Astrocyte of the spinal cord (primary cell): ENCODE results near the gene TMEM181.

ENCODE experiments used
- DNase-seq: peaks from one replicate; pipeline ENCODE4 v3.0.0; 2011; ENCODE audit warnings: low read depth, low spot score
- H3K4me3 ChIP-seq: 2 replicates; pipeline ENCODE4 v1.5.1; 2011; ENCODE audit warnings: low read depth, mild to moderate bottlenecking, low read length, moderate library complexity
- CTCF ChIP-seq: IDR thresholded peaks from 2 replicates; pipeline ENCODE4 v1.5.1; 2012; ENCODE audit warnings: low read depth, mild to moderate bottlenecking, low read length, inconsistent platforms
- in situ Hi-C: cut with HindIII; loops from 2 replicates; pipeline ENCODE4 v1.10.0; 2017; ENCODE audit warnings: low sequenced_read_pairs

TMEM181 gene

DNA sequence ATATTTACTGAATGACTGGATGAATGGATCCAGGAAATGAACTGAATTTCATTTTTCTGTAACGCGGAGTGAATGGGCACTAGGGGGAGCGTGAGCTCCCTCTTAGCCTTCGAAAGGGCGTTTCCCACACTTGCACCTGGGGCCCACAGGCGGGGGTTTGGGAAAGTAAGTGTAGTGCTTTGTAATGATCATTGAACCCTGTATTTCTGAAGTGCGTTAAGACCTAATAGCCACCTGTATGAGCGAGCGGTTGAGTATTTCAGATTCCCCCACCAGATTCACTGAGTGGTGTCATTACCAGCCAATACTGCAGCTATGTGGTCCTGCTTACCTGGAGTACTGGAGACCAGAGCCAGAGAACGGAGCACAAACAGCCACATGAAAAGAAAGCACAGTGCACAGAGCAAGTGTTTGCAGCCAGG, 100.5 kb downstream of the TMEM181 start:
- no peak for DNase-seq
- peak; percentile 64 for TF ChIP-seq CTCF
- no peak overlapping the region for H3K4me3 ChIP-seq
- in situ Hi-C loops: no loop called here

- TF ChIP-seq CTCF: no peak
- no peak overlapping the region for H3K4me3 ChIP-seq
- in situ Hi-C loops: no loop called here
- DNase-seq: no peak
Observed at GRCh38 chr6:158661156-158661685, 101.3 kb downstream of the TMEM181 start.

- TF ChIP-seq CTCF: no peak
- in situ Hi-C loops: no loop called here
- no peak overlapping the region for H3K4me3 ChIP-seq
Observed at GRCh38 chr6:158662607-158662953, 102.7 kb downstream of the TMEM181 start.

DNA sequence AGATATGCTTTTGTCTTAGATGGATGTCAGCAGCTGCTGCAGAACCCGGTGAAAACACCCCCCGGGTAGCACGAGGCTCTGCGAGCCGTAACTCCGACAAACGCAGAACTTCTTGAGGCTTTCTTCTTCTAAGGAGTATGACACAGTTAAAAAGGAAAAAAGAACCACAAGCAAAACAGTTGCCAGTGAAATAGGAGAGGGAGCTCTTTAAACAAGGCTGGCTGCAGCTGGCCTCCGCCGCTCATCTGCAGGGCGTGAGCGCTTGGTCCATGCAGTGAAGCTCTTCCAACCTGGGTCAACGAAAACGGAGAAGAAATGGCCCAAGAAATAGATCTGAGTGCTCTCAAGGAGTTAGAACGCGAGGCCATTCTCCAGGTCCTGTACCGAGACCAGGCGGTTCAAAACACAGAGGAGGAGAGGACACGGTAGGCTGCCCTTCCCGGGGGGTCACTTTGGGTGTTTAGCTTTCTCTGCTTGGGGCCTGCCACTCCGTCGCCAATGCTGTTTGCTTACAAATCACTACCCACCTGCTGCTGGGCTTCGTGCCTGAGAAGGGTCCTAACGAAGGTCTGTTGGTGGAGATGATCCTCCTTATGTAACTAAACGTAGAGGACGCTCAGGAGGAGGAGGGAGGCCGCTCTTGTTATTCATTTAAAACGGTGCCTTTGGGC, 103.2 kb downstream of the TMEM181 start:
- no peak for TF ChIP-seq CTCF
- peak overlapping the region; percentile 2 for H3K4me3 ChIP-seq
- in situ Hi-C loops: no loop called here
- peak; percentile 78 for DNase-seq

More at GRCh38 chr6:158662607-158662953, 102.7 kb downstream of the TMEM181 start:
- DNase-seq: no peak

DNA sequence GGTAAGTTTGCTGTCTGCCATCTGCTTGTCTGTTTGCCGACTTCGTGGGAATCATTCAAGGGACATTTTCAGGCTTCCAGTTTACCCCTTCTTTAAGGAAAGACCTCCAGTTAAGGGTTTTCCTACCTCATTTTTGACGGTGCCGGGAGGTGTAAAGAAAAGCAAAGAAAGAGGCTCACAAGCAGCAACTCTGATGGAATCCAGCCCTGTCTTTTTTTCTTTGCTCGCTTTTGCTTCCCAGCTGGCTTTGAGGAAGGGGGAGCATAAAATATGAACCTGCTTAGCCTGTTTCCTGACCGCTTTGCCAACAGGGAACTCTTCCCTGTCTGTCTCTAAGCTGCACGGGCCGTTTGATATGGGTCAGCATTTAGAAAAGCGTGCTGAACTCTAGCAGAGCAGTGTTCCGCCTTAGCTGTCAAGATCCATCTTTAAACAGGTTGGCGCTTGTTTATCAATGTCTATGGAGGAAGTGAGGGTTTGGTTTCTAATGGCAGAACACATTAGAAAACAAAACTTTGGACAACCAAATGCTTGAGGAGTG, 103.8 kb downstream of the TMEM181 start:
- DNase-seq: no peak
- H3K4me3 ChIP-seq: peak overlapping the region; percentile 2

DNA sequence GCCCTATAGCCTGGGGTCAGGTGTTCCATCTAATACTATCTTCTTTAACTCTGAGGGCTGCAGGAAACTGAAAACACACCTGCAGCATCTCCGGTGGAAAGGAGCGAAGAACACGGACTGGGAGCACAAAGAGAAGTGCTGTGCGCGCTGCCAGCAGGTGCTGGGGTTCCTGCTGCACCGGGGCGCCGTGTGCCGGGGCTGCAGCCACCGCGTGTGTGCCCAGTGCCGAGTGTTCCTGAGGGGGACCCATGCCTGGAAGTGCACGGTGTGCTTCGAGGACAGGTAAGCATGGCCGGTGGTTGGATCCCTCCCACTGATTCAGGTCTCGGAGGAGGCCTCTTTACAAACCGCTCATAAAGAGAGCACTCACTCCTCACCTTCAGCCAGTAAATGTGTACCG, 105.4 kb downstream of the TMEM181 start:
- no peak for DNase-seq
- no peak overlapping the region for H3K4me3 ChIP-seq
- in situ Hi-C loops: no loop called here
- TF ChIP-seq CTCF: no peak

More for the DNA sequence above, 103.8 kb downstream of the TMEM181 start:
- TF ChIP-seq CTCF: no peak
- in situ Hi-C loops: no loop called here
